ENCODE data around the gene HPS1. TPM values are rescaled to one million over a fixed set of nuclear protein-coding genes. Genes with fewer than 3 reads are reported as not detected.

The HPS1 gene
- total RNA-seq, 1 donor = 42.3 TPM

GRCh38 chr10:98457721-98458120 is 11.0 kb upstream of the HPS1 start:
- DNase-seq (ENCODE audit: low read depth) = no peak
- no peak overlapping the region for H3K4me3 ChIP-seq (ENCODE audit: low read depth, low read length)
- no peak for TF ChIP-seq CTCF (IDR thresholded peaks at IDR 0.05; ENCODE audit: insufficient read depth, low read length)

- H3K4me3 ChIP-seq (ENCODE audit: low read depth, low read length) = no peak overlapping the region
- no peak for DNase-seq (ENCODE audit: low read depth)
- no peak for TF ChIP-seq CTCF (IDR thresholded peaks at IDR 0.05; ENCODE audit: insufficient read depth, low read length)
These were observed 10.1 kb upstream of the HPS1 start for GRCh38 chr10:98456686-98457482.

- DNase-seq (ENCODE audit: low read depth) = no peak
- H3K4me3 ChIP-seq (ENCODE audit: low read depth, low read length) = no peak overlapping the region
- TF ChIP-seq CTCF (IDR thresholded peaks at IDR 0.05; ENCODE audit: insufficient read depth, low read length) = no peak
These were observed 9.4 kb upstream of the HPS1 start for GRCh38 chr10:98456043-98456570.

GRCh38 chr10:98453729-98454128 is 7.0 kb upstream of the HPS1 start:
- no peak overlapping the region for H3K4me3 ChIP-seq (ENCODE audit: low read depth, low read length)
- no peak for DNase-seq (ENCODE audit: low read depth)
- no peak for TF ChIP-seq CTCF (IDR thresholded peaks at IDR 0.05; ENCODE audit: insufficient read depth, low read length)

- TF ChIP-seq CTCF (IDR thresholded peaks at IDR 0.05; ENCODE audit: insufficient read depth, low read length) = no peak
- no peak overlapping the region for H3K4me3 ChIP-seq (ENCODE audit: low read depth, low read length)
- no peak for DNase-seq (ENCODE audit: low read depth)
These were observed 3.9 kb upstream of the HPS1 start for GRCh38 chr10:98450618-98451017.

- H3K4me3 ChIP-seq (ENCODE audit: low read depth, low read length) = no peak overlapping the region
- no peak for DNase-seq (ENCODE audit: low read depth)
- no peak for TF ChIP-seq CTCF (IDR thresholded peaks at IDR 0.05; ENCODE audit: insufficient read depth, low read length)
These were observed 2.6 kb upstream of the HPS1 start for GRCh38 chr10:98449287-98449686.
